ENCODE data around the gene ERBB3.
A peak's percentile ranks its signal among the peaks of the same experiment; 100 is the strongest.

ERBB3 gene

DNA sequence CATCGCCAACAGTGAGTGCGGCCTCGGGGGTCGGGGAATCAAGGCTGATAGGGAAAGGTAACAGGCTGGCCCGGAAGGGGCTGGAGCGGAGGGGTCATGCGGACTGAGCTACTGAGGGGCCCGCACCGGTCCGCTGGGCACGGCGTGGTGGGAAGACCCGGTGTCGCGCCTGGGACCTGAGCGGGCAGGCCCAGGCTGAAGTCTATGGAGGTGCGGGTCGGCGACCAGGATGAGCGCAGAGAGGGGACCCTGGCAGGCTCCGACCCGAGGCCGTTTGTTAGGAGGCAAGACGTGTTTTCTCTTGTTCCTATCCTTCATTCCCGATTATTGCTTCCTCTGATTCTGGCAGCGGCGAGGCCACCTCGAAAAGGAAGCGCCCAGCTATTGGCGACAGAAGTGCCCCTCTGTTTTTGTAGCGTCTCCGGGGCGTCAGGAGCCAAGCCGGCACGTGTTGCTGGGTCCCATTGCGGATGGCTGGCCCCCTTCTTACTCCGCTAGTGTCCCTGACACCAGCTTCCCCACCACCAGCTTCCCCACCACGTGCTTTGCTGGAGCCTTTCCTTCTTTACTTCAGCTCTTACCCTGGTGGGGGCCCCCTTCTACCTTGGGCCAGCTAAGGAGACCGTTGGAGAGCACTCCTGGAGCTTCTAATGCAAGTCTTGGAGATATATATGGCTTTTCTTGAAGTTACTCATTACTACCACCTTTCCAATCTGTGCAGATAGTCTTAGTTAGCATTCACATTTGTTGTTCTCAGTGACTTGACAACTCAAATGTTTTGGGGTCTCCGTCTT lies 25.0 kb downstream of the ERBB3 start:
- TF ChIP-seq, protein P1, sequence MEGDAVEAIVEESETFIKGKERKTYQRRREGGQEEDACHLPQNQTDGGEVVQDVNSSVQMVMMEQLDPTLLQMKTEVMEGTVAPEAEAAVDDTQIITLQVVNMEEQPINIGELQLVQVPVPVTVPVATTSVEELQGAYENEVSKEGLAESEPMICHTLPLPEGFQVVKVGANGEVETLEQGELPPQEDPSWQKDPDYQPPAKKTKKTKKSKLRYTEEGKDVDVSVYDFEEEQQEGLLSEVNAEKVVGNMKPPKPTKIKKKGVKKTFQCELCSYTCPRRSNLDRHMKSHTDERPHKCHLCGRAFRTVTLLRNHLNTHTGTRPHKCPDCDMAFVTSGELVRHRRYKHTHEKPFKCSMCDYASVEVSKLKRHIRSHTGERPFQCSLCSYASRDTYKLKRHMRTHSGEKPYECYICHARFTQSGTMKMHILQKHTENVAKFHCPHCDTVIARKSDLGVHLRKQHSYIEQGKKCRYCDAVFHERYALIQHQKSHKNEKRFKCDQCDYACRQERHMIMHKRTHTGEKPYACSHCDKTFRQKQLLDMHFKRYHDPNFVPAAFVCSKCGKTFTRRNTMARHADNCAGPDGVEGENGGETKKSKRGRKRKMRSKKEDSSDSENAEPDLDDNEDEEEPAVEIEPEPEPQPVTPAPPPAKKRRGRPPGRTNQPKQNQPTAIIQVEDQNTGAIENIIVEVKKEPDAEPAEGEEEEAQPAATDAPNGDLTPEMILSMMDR (IDR thresholded peaks at IDR 0.05) = no peak
- H3K79me2 ChIP-seq = peaks cover 17% of the 10 kb centered on the region
- no peaks in the 10 kb centered on the region for H3K27me3 ChIP-seq (ENCODE audit: control insufficient read depth, insufficient read depth, low read length)
- peak overlapping the region; percentile 80 for H3K4me3 ChIP-seq (ENCODE audit: low read depth, low read length)
- H3K27ac ChIP-seq = peak overlapping the region; percentile 84
- peak overlapping the region; percentile 81 for H3K4me2 ChIP-seq (ENCODE audit: low read length)
- no peaks in the 10 kb centered on the region for H3K9me3 ChIP-seq (ENCODE audit: control insufficient read depth, low read length)
- peak overlapping the region; percentile 82 for H3K9ac ChIP-seq
- peaks cover 13% of the 10 kb centered on the region for H3K4me1 ChIP-seq
- H3K36me3 ChIP-seq (ENCODE audit: control insufficient read depth, insufficient read depth, low read length) = no peaks in the 10 kb centered on the region
- H2AFZ ChIP-seq = peak overlapping the region; percentile 81

DNA sequence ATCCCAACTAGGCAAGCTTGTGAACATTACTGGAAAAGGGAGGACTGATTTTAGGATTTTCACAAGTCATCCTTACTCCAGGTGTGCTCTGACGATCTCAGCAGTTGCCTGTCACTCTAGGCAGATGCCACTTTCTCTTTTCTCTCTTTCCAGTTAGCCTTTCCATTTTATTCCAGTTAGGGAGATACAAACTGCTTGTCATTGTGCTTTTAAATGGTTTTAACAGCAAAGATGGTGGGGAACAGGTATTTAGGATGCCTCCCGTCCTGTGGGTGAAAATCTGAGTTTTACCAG lies 25.6 kb downstream of the ERBB3 start:
- Histone ChIP-seq H3K36me3 (ENCODE audit: control insufficient read depth, insufficient read depth, low read length) (no peaks in the 10 kb centered on the region), H3K27ac (no peak overlapping the region), H2AFZ (no peak overlapping the region), H3K4me2 (ENCODE audit: low read length) (peak overlapping the region; percentile 81), H3K9ac (no peak overlapping the region), H3K79me2 (peaks cover 17% of the 10 kb centered on the region), H3K4me1 (peaks cover 13% of the 10 kb centered on the region), H3K9me3 (ENCODE audit: control insufficient read depth, low read length) (no peaks in the 10 kb centered on the region), H3K4me3 (ENCODE audit: low read depth, low read length) (peak overlapping the region; percentile 80), H3K27me3 (ENCODE audit: control insufficient read depth, insufficient read depth, low read length) (no peaks in the 10 kb centered on the region)
- TF ChIP-seq, protein P1 (IDR thresholded peaks at IDR 0.05) = no peak

DNA sequence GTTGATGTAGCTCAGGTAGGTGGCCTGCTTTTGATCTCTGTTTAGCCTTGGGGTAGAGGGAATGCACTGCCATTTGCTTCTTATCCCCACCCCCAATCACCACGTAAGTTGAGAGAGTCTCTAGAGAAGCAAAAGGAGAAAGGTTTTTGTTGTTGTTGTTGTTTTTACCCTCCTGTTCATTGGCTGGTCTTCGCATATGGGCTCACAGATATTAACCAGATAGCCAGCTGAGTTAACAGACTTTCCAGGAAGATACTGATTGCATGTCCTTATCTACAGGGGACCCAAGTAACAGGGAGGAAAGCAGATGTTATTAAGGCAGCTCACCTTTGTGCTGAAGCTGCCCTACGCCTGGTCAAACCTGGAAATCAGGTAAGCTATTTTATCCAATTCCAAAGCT lies 27.3 kb downstream of the ERBB3 start:
- Histone ChIP-seq H3K9me3 (ENCODE audit: control insufficient read depth, low read length) (no peaks in the 10 kb centered on the region), H2AFZ (no peak overlapping the region), H3K79me2 (peaks cover 17% of the 10 kb centered on the region), H3K9ac (no peak overlapping the region), H3K27ac (no peak overlapping the region), H3K4me1 (peaks cover 13% of the 10 kb centered on the region), H3K4me3 (ENCODE audit: low read depth, low read length) (no peak overlapping the region), H3K27me3 (ENCODE audit: control insufficient read depth, insufficient read depth, low read length) (no peaks in the 10 kb centered on the region), H3K4me2 (ENCODE audit: low read length) (no peak overlapping the region), H3K36me3 (ENCODE audit: control insufficient read depth, insufficient read depth, low read length) (no peaks in the 10 kb centered on the region)
- TF ChIP-seq, protein P1 (IDR thresholded peaks at IDR 0.05) = no peak

DNA sequence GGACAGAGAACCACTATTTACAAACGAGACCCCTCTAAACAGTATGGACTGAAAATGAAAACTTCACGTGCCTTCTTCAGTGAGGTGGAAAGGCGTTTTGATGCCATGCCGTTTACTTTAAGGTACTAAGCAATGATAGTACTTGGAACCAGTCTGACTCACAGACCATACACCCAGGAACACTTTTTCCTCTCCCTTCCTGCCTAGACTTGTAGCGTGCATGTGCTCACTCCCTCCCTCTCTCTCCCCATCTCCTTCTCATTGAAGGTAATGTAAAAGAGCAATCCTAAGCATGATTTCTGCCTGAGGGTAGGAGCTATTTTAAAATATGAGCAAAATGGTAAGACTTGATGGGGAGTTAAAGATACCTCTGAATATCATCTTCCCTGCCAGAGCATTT lies 30.6 kb downstream of the ERBB3 start:
- TF ChIP-seq, protein P1 (IDR thresholded peaks at IDR 0.05) = no peak
- Histone ChIP-seq H3K36me3 (ENCODE audit: control insufficient read depth, insufficient read depth, low read length) (no peaks in the 10 kb centered on the region), H3K4me2 (ENCODE audit: low read length) (no peak overlapping the region), H3K27ac (no peak overlapping the region), H3K27me3 (ENCODE audit: control insufficient read depth, insufficient read depth, low read length) (no peaks in the 10 kb centered on the region), H3K79me2 (peaks cover 6% of the 10 kb centered on the region), H3K9ac (no peak overlapping the region), H3K9me3 (ENCODE audit: control insufficient read depth, low read length) (no peaks in the 10 kb centered on the region), H3K4me3 (ENCODE audit: low read depth, low read length) (no peak overlapping the region), H2AFZ (no peak overlapping the region), H3K4me1 (peaks cover 7% of the 10 kb centered on the region)

DNA sequence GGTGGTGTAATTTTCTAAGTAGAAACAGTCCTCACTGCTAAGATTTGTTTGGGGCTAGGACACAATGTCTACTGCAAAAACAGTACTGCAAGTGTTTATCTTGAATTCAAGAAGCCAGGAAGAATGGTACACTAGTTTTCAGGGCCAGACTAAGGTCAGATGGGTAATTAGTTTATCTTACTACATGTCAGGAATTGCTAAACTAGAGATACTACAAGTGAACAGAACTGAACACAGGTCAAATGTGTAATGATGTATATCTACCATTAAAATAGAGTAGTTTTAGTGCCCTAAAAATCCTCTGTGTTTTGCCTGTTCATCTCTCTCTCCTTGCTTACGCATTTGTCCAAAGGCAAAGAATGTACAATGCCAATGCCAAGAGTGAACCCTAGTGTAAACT lies 34.1 kb downstream of the ERBB3 start:
- peaks cover 4% of the 10 kb centered on the region for H3K4me1 ChIP-seq

More for the DNA sequence above, 34.1 kb downstream of the ERBB3 start:
- H3K4me3 ChIP-seq (ENCODE audit: low read depth, low read length) = no peak overlapping the region
- no peak overlapping the region for H3K9ac ChIP-seq
- TF ChIP-seq, protein P1 (IDR thresholded peaks at IDR 0.05) = no peak
- no peaks in the 10 kb centered on the region for H3K36me3 ChIP-seq (ENCODE audit: control insufficient read depth, insufficient read depth, low read length)
- no peak overlapping the region for H3K4me2 ChIP-seq (ENCODE audit: low read length)
- no peaks in the 10 kb centered on the region for H3K9me3 ChIP-seq (ENCODE audit: control insufficient read depth, low read length)
- no peaks in the 10 kb centered on the region for H3K27me3 ChIP-seq (ENCODE audit: control insufficient read depth, insufficient read depth, low read length)
- peaks cover 2% of the 10 kb centered on the region for H3K79me2 ChIP-seq
- no peak overlapping the region for H2AFZ ChIP-seq
- no peak overlapping the region for H3K27ac ChIP-seq
